Measurements from ENCODE around the gene OPA3. TPM values are rescaled to one million over a fixed set of nuclear protein-coding genes. Genes with fewer than 3 reads are reported as not detected.

OPA3 gene
- total and polyA plus RNA-seq, 10 of the 15 experiments (the other 5 are each of a cell fraction or from before 2014, with no cell fraction given) = 2.2 to 24.3 (median 13.3) TPM

DNA sequence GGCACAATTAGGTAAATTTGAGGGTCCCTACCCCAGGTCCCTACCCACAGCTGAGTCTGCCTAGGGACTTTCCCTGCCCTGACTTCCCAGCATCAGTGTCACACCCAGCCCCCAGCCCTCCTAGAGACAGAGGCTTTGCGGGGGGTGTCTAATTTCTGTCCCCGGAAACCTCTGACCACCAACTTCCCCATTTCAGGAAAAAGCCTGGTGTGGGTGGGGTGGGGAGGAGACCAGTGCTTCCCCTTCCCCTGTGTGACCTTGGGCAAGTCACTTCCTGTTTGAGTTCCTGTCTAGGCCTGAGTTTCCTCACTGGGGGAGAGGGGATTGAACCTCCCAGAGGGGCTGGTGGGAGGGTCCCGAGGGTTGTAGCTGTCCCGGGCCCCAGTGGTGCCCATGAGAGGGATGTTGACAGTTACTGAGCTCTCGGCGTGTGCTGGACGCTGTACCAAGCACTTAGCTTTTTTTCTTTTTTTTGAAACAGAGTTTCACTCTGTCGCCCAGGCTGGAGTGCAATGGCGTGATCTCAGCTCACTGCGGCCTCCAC, 69.4 kb downstream of the OPA3 start (continued):
- TF ChIP-seq SMC3 (IDR thresholded peaks at IDR 0.05; ENCODE audit: borderline replicate concordance, low read length) (no peak), JUND (IDR thresholded peaks at IDR 0.05; ENCODE audit: low read depth, low read length) (no peak), CBFB (IDR thresholded peaks at IDR 0.05; ENCODE audit: low read depth) (0 out of 2 replicates have a peak, but pooled peaks have one; percentile 23), SREBF2 (IDR thresholded peaks at IDR 0.05; ENCODE audit: low read length) (no peak), RAD21 (IDR thresholded peaks at IDR 0.05; ENCODE audit: insufficient read depth, low read depth, low read length) (no peak), MXI1 (IDR thresholded peaks at IDR 0.05; ENCODE audit: low read depth, low read length) (no peak), RB1 (IDR thresholded peaks at IDR 0.05; ENCODE audit: borderline replicate concordance) (0 out of 2 replicates have a peak, but pooled peaks have one; percentile 23), MYB (IDR thresholded peaks at IDR 0.05; ENCODE audit: borderline replicate concordance, low read depth, low read length) (no peak), ZNF274 (IDR thresholded peaks at IDR 0.05; ENCODE audit: insufficient read depth, insufficient read length) (no peak), RAD51 (IDR thresholded peaks at IDR 0.05) (no peak), FOS (IDR thresholded peaks at IDR 0.05; ENCODE audit: borderline replicate concordance, extremely low read depth, insufficient read length) (no peak), ASH2L (IDR thresholded peaks at IDR 0.05; ENCODE audit: borderline replicate concordance, low read depth) (no peak), BMI1 (IDR thresholded peaks at IDR 0.05; ENCODE audit: borderline replicate concordance) (no peak), PAX5 (IDR thresholded peaks at IDR 0.05; ENCODE audit: borderline replicate concordance, low read depth, low read length) (no peak), JUNB (IDR thresholded peaks at IDR 0.05) (no peak), RBBP5 (conservative IDR thresholded peaks at IDR 0.05) (no peak), ETV6 (conservative IDR thresholded peaks at IDR 0.05 in 1 of 2, IDR thresholded peaks at IDR 0.05 in 1 of 2; ENCODE audit: borderline replicate concordance in 1 of 2, low read depth in 1 of 2) (peak; percentile 90 to 98; a peak in 3 of 4 replicates), RELB (IDR thresholded peaks at IDR 0.05; ENCODE audit: low read depth) (peak; percentile 85), CBX3 (IDR thresholded peaks at IDR 0.05; ENCODE audit: borderline replicate concordance, low read depth) (no peak), BHLHE40 (IDR thresholded peaks at IDR 0.05; ENCODE audit: borderline replicate concordance in 1 of 2, low read depth in 2 of 2, low read length in 1 of 2) (no peak), RELA (IDR thresholded peaks at IDR 0.05; ENCODE audit: borderline replicate concordance, partially characterized antibody) (no peak), TCF3 (IDR thresholded peaks at IDR 0.05; ENCODE audit: borderline replicate concordance, insufficient read depth, low read depth, low read length) (no peak), ZBED1 (IDR thresholded peaks at IDR 0.05; ENCODE audit: borderline replicate concordance) (no peak), EED (IDR thresholded peaks at IDR 0.05; ENCODE audit: low read depth) (peak; percentile 95), SPI1 (IDR thresholded peaks at IDR 0.05; ENCODE audit: borderline replicate concordance, insufficient read depth, low read depth, low read length) (peak; percentile 81)
- TF ChIP-seq, protein P1, sequence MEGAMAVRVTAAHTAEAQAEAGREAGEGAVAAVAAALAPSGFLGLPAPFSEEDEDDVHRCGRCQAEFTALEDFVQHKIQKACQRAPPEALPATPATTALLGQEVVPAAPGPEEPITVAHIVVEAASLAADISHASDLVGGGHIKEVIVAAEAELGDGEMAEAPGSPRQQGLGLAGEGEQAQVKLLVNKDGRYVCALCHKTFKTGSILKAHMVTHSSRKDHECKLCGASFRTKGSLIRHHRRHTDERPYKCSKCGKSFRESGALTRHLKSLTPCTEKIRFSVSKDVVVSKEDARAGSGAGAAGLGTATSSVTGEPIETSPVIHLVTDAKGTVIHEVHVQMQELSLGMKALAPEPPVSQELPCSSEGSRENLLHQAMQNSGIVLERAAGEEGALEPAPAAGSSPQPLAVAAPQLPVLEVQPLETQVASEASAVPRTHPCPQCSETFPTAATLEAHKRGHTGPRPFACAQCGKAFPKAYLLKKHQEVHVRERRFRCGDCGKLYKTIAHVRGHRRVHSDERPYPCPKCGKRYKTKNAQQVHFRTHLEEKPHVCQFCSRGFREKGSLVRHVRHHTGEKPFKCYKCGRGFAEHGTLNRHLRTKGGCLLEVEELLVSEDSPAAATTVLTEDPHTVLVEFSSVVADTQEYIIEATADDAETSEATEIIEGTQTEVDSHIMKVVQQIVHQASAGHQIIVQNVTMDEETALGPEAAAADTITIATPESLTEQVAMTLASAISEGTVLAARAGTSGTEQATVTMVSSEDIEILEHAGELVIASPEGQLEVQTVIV (IDR thresholded peaks at IDR 0.05; ENCODE audit: borderline replicate concordance, partially characterized antibody) = no peak
- TF ChIP-seq, protein P2, sequence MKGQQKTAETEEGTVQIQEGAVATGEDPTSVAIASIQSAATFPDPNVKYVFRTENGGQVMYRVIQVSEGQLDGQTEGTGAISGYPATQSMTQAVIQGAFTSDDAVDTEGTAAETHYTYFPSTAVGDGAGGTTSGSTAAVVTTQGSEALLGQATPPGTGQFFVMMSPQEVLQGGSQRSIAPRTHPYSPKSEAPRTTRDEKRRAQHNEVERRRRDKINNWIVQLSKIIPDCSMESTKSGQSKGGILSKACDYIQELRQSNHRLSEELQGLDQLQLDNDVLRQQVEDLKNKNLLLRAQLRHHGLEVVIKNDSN (IDR thresholded peaks at IDR 0.05; ENCODE audit: borderline replicate concordance, extremely low read length, insufficient read depth, low read depth, low read length) = no peak

Data from GM12878 (cell line).